Ovary (tissue), 3 donors: ENCODE measurements around the gene FAP.

ENCODE experiments used
- EP300 ChIP-seq: sonication (generic); formaldehyde crosslinking; IDR thresholded peaks from one replicate; pipeline ENCODE4 v1.6.1; 2017; ENCODE audit warnings: antibody characterized with exemption
- POLR2A ChIP-seq: fragments of 450-650 bp; IDR thresholded peaks from one replicate; pipeline ENCODE4 v1.6.1; 2017; ENCODE audit warnings: antibody characterized with exemption, mild to moderate bottlenecking, moderate library complexity
- TF ChIP-seq, protein P1 (sequence below), 3 donors: fragments of 450-650 bp in 2 of 3; fragments of 200-600 bp in 1 of 3; IDR thresholded peaks; one replicate each; pipeline versions ENCODE4 v1.5.1 to v1.8.0; 2016 to 2022; ENCODE audit warnings: antibody characterized with exemption in 3 of 3, mild to moderate bottlenecking in 1 of 3
- donor health status: DM: no; HTN: no; CAD: no.

DNA sequence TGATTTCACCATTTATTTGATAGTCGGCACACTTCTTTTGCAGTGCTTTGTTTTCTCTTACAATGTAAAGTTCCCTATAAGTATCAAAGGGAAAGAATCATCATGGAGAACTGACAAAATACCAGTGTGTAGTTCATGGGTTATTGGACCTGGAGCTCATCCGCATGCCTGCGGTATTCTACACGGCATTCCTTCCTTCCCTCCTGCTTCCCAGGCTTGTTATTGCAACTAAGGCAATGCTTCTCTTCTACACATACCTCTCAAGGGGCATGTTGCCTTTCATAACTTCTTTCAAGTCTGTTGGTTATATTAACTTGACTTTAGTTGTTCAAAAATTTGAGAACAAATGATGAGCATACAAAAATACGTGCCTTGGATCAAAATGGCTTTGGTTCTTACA, 24.3 kb upstream of the FAP start:
- TF ChIP-seq POLR2A (no peak), EP300 (no peak)
- TF ChIP-seq, protein P1, sequence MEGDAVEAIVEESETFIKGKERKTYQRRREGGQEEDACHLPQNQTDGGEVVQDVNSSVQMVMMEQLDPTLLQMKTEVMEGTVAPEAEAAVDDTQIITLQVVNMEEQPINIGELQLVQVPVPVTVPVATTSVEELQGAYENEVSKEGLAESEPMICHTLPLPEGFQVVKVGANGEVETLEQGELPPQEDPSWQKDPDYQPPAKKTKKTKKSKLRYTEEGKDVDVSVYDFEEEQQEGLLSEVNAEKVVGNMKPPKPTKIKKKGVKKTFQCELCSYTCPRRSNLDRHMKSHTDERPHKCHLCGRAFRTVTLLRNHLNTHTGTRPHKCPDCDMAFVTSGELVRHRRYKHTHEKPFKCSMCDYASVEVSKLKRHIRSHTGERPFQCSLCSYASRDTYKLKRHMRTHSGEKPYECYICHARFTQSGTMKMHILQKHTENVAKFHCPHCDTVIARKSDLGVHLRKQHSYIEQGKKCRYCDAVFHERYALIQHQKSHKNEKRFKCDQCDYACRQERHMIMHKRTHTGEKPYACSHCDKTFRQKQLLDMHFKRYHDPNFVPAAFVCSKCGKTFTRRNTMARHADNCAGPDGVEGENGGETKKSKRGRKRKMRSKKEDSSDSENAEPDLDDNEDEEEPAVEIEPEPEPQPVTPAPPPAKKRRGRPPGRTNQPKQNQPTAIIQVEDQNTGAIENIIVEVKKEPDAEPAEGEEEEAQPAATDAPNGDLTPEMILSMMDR (IDR thresholded peaks at IDR 0.05), result no peak
